Body of pancreas (tissue), 4 donors: ENCODE results near the gene GSE1. TPM values are rescaled to one million over a fixed set of nuclear protein-coding genes. Genes with fewer than 3 reads are reported as not detected.

Experiments
- ATAC-seq: fragments of 150-250 bp; one replicate; pipeline ENCODE4 v1.9.1; 2016
- DNase-seq, 4 donors: peaks; one replicate each; pipeline ENCODE4 v3.0.0-alpha.2; 2019
- H3K27ac ChIP-seq, 4 donors: fragments of 200-600 bp; sonication (generic); 1 replicate in 3 of 4; 2 replicates in 1 of 4; pipeline versions ENCODE4 v1.5.1 to v1.6.1; 2016 to 2019; ENCODE audit warnings: mild to moderate bottlenecking in 1 of 4, mixed read lengths in 1 of 4, moderate library complexity in 1 of 4
- H3K27me3 ChIP-seq, 2 donors: fragments of 200-600 bp; sonication (generic); one replicate each; pipeline ENCODE4 v1.6.0; 2016; ENCODE audit warnings: mild to moderate bottlenecking in 1 of 2
- H3K36me3 ChIP-seq, 2 donors: fragments of 200-600 bp; sonication (generic); replicated peaks in 1 of 2; 2 replicates each; pipeline ENCODE4 v1.5.1; 2016; ENCODE audit warnings: low read depth in 2 of 2; ENCODE audit not compliant: insufficient read depth in 1 of 2
- H3K4me1 ChIP-seq: fragments of 200-600 bp; sonication (generic); one replicate; pipeline ENCODE4 v1.6.0; 2016
- H3K4me3 ChIP-seq, 2 donors: fragments of 200-600 bp; sonication (generic); 1 replicate in 1 of 2; 2 replicates in 1 of 2; pipeline ENCODE4 v1.5.1; 2016 to 2019
- H3K9me3 ChIP-seq, 3 donors: fragments of 200-600 bp; sonication (generic); 1 replicate in 2 of 3; 2 replicates in 1 of 3; pipeline ENCODE4 v1.5.1; 2016
- POLR2A ChIP-seq, 3 donors: fragments of 450-650 bp; IDR thresholded peaks; one replicate each; pipeline ENCODE4 v1.6.1; 2016; ENCODE audit warnings: antibody characterized with exemption in 3 of 3, mild to moderate bottlenecking in 2 of 3
- WGBS, 2 donors: methylation state at CpG; one replicate each; pipeline ENCODE4 v1.1.5; 2017; 5-methylcytosine and 5-hydroxymethylcytosine counted together
- intact Hi-C: fragments of 100-400 bp; cut with DNase I; formaldehyde crosslinking; loops from one replicate; pipeline ENCODE4 v1.15.1; 2023
- total RNA-seq, 2 donors: library from RNA; depleted of rRNA; stranded (reverse); fragments of >200 nt; gene quantifications; one replicate each; pipeline ENCODE4 v1.1.0, GENCODE V29; 2016
- TF ChIP-seq, protein P1 (sequence below), 7 experiments: fragments of 450-650 bp in 4 of 7; fragments of 200-600 bp in 3 of 7; sonication (generic) in 3 of 7; IDR thresholded peaks; one replicate each; pipeline ENCODE4 v1.5.1; 2016 to 2019; ENCODE audit warnings: antibody characterized with exemption in 7 of 7

Gene GSE1
- 100 to 1,000 TPM in 1 of 2 donors, 10 to 100 TPM in 1; 76.5 to 221 TPM for total RNA-seq

DNA sequence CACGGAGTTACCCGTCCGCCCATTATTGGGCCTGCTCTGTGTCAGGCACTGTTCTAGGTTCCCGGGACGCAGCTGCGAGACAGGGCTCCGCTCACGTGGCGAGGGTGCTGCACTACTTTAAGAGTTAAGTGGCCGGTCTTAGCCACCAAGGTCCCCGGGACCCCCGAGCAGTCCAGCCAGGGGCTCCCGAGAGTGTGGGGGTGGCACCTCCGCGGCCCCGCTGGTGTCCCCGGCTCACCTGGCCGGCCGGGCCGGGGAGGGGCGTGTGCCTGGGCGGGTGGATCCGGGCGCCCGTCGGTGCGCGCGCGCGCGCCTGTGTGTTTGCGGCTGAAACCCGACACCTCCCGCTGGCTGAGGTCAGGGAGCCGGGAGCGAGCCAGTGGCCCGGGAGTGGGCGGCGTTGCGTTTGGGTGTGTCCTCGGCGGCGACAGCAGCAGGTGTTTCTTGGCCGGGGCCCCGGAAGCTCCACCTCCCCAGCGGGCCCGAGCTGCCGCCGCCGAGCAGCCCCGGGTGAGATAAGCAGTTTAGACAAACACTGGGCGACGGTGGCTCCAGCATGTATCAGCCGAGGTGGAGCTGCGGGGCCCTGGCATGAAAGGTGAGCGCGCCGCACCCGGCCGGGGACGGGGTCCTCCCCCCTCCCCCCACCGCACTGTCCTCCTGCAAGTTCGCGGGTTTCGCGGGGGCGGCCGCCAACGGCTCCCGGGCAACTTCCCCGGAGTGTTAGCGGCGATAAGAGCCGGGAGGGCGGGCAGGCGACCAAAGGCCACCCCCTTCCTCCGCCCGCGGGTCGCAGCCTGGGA lies at the start of gene GSE1:
TSS of gene GSE1 (plus strand) at position 522 of the 803 bp plus-strand sequence. CDS start at position 592, 70 bp downstream.
- peaks cover 77% of the 10 kb centered on the region for H3K4me1 ChIP-seq
- 0 to 1% methylated on average over 1 to 71 of the region's 81 CpGs for WGBS, 2 donors
- peak within 1 kb of the TSS; percentile 43 to 71 for H3K4me3 ChIP-seq
- intact Hi-C loops = no loop called here
- peak within 1 kb of the TSS; percentile 99 to 100 (median 99) for H3K27ac ChIP-seq
- H3K27me3 ChIP-seq = no peaks in the 10 kb centered on the region
- DNase-seq (peak; percentile 99), ATAC-seq (peak; percentile 71)
- H3K36me3 ChIP-seq = no peaks in the 10 kb centered on the region
- H3K9me3 ChIP-seq = no peaks in the 10 kb centered on the region
- peak; percentile 99 for TF ChIP-seq POLR2A (IDR thresholded peaks at IDR 0.05)
- TF ChIP-seq, protein P1, sequence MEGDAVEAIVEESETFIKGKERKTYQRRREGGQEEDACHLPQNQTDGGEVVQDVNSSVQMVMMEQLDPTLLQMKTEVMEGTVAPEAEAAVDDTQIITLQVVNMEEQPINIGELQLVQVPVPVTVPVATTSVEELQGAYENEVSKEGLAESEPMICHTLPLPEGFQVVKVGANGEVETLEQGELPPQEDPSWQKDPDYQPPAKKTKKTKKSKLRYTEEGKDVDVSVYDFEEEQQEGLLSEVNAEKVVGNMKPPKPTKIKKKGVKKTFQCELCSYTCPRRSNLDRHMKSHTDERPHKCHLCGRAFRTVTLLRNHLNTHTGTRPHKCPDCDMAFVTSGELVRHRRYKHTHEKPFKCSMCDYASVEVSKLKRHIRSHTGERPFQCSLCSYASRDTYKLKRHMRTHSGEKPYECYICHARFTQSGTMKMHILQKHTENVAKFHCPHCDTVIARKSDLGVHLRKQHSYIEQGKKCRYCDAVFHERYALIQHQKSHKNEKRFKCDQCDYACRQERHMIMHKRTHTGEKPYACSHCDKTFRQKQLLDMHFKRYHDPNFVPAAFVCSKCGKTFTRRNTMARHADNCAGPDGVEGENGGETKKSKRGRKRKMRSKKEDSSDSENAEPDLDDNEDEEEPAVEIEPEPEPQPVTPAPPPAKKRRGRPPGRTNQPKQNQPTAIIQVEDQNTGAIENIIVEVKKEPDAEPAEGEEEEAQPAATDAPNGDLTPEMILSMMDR (IDR thresholded peaks at IDR 0.05) = peak in 1 of 7 experiments; percentile 3

DNA sequence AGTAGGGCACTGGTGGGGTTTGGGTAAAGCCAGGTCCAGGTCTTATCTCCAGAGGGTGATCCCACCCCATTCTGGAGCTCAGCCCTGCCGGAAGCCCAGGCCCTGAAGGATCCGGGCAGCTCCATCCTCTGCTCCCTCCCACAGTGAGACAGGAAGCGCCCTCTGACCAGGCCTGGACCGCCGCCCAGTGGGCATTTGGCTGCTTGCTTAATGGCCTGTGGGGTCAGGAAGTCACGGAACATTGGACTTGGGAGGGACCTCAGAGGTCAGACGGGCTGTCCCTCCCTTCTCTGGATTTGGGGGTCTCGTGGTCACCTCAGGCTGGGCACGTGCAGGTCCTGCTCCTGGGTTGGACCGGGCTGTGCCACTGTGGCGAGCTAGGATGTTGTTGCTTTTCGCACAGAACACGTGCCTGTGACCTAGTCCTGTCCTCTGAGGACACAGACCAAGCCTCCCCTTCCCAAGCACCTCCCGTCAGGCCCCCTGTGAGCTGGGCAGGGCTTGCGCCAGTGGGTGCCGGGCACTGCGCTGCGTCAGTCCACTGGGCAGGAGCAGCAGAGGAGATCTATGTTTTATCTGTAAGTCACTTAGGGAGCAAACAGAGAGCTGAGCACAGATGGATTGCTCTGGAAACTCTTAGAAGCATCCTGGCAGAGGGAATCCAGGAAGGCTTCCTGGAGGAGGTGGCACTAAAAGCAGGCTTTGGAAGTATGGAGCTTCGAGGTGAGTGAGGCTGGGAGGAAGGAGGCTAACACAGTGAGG lies 49.4 kb upstream of the GSE1 start:
- ATAC-seq (peak; percentile 45), DNase-seq (peak; percentile 53 to 66 (median 61))
- Histone ChIP-seq H3K27me3 (no peaks in the 10 kb centered on the region), H3K4me3 (no peak overlapping the region), H3K9me3 (no peaks in the 10 kb centered on the region), H3K27ac (peak overlapping the region in 2 of 4 donors; percentile 36 to 51), H3K4me1 (peaks cover 66% of the 10 kb centered on the region), H3K36me3 (no peaks in the 10 kb centered on the region)
- WGBS, 2 donors = 70 to 85% methylated on average over 12 to 19 of the region's 19 CpGs
- TF ChIP-seq POLR2A (IDR thresholded peaks at IDR 0.05) = no peak
- TF ChIP-seq, protein P1 (IDR thresholded peaks at IDR 0.05) = no peak
- intact Hi-C loops = no loop called here

DNA sequence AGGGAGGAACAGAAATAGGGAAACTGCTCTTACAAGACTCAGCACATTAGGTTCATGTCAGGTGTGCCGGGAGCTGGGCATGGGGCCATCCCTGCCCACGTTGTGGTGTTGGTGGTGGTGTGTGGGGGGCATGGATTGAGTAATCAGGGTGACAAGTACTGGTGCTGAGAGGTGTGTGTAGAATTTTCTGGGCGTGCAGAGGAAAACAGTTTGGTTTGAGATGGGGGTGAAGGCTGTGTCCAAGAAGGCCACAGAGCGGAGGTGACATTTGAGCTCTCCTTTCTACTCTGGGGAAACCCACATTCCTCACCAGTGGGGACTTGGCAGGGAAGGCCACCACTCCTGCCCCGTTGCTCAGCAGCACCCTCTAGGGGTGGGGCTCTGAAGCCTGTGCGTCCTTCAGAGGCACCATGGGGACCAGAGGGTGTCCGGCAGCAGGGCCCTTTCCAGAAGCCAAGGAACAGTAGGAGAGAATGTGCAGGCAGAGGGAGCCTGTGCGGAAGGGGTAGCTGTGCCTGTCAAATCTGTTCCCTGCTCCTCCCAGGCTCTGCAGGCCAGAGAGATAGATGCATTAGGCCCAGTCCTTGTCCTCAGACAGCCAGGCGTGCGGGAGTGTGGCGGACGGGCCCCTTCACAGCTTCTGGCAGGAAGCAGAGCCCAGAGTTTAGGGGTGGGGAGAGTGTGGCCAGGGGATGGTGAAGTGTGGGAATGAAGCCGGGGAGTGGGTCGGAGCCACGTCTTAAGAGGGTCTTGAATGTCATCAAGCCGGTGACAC lies 48.7 kb upstream of the GSE1 start:
- no peak for ATAC-seq
- 77% methylated on average over 14 to 16 of the region's 16 CpGs for WGBS, 2 donors
- no peaks in the 10 kb centered on the region for H3K9me3 ChIP-seq
- no peaks in the 10 kb centered on the region for H3K36me3 ChIP-seq
- peaks cover 66% of the 10 kb centered on the region for H3K4me1 ChIP-seq
- TF ChIP-seq POLR2A (IDR thresholded peaks at IDR 0.05) = no peak
- TF ChIP-seq, protein P1 (IDR thresholded peaks at IDR 0.05) = peak in 6 of 7 experiments; percentile 20 to 61 (median 40)
- no peaks in the 10 kb centered on the region for H3K27me3 ChIP-seq
- DNase-seq = peak in 2 of 4 donors; percentile 40 to 47
- peak overlapping the region in 2 of 4 donors; percentile 36 to 51 for H3K27ac ChIP-seq
- H3K4me3 ChIP-seq = no peak overlapping the region
- intact Hi-C loops = no loop called here

DNA sequence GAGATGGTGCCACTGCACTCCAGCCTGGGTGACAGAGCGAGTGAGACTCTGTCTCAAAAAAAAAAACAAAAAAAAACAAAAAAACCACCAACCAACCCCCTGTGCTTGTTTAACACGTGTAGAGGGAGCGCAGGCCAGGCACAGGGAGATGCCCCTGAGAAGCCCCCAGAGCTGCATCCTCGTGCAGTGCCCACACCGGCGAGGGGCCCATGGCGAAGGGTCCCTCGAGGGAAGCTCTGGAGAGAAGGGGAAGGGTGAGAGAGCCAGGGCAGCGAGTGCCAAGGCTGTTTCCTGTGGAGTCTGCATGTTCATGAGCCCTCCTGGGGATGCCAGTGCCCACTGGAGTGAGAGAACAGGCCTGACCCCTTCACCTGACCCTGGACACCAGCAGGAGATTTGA lies 47.8 kb upstream of the GSE1 start:
- no peak for TF ChIP-seq POLR2A (IDR thresholded peaks at IDR 0.05)
- TF ChIP-seq, protein P1 (IDR thresholded peaks at IDR 0.05) = no peak
- Histone ChIP-seq H3K4me1 (peaks cover 67% of the 10 kb centered on the region), H3K4me3 (no peak overlapping the region), H3K9me3 (no peaks in the 10 kb centered on the region), H3K27ac (no peak overlapping the region), H3K27me3 (no peaks in the 10 kb centered on the region), H3K36me3 (no peaks in the 10 kb centered on the region)
- intact Hi-C loops = no loop called here
- WGBS, 2 donors = 84 to 91% methylated on average over 8 to 9 of the region's 9 CpGs
- no peak for ATAC-seq
- DNase-seq = no peak
